GM20000 (cell line): ENCODE data around the gene DAP3.
"Not testable (repeated sequence)": the region's sequence is repeated elsewhere in the genome, so short reads cannot be mapped to it uniquely, and the experiment has no call there.

ENCODE experiments used
- DNase-seq: peaks from one replicate; pipeline ENCODE4 v3.0.0; 2012; ENCODE audit warnings: low spot score
- TF ChIP-seq, protein P1 (sequence below): IDR thresholded peaks from 2 replicates; pipeline ENCODE4 v1.5.1; 2012; ENCODE audit warnings: mild to moderate bottlenecking, control low read depth; ENCODE audit errors: extremely low read depth, missing control alignments

Gene DAP3

DNA sequence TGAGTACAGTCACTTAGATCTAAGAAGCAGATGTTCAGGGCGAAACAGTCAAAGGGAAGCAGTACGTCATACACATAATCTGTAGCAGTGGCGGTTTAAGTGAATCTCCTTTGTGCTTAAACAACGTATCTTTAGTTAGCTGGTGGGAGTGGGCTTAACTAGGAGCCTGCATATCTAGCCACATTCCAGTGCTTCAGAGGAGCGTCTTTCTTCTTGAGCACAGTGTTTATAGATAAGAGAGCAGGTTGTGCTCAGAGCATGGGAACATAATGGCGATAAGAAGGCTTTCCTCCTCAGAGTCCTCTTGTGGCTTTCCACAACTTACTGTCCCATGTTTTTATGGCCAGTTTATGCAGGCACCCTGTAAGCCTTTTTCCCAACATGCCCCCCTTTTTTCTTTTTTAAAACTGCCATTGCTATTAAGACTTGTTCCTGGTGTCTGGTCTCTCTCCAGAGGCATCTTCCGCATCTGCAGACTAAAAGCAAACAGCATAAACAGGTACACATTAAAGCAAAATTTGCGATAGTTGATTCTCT, 3.2 kb downstream of the DAP3 start:
- DNase-seq, result no peak
- TF ChIP-seq, protein P1, sequence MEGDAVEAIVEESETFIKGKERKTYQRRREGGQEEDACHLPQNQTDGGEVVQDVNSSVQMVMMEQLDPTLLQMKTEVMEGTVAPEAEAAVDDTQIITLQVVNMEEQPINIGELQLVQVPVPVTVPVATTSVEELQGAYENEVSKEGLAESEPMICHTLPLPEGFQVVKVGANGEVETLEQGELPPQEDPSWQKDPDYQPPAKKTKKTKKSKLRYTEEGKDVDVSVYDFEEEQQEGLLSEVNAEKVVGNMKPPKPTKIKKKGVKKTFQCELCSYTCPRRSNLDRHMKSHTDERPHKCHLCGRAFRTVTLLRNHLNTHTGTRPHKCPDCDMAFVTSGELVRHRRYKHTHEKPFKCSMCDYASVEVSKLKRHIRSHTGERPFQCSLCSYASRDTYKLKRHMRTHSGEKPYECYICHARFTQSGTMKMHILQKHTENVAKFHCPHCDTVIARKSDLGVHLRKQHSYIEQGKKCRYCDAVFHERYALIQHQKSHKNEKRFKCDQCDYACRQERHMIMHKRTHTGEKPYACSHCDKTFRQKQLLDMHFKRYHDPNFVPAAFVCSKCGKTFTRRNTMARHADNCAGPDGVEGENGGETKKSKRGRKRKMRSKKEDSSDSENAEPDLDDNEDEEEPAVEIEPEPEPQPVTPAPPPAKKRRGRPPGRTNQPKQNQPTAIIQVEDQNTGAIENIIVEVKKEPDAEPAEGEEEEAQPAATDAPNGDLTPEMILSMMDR, result no peak

DNA sequence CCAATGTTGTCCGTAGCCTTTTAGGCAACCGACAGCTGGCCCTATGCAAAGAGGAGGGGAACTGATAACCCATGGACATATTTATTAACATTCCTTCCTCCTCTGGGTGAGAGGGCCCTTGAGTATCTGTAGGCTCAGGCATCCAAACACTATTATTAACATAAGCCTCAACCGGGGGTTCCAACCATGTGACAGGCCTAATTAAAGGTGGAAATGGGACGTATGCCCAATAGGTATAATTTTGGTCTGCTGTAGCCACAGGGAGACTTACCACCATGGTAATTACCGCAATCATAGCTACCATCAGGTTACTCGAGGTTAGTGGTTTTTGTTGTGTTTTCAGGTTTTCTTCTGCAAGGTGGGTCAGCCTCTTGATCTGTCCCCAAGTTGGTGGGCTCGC, 5.3 kb downstream of the DAP3 start:
- TF ChIP-seq, protein P1, result no peak

DNA sequence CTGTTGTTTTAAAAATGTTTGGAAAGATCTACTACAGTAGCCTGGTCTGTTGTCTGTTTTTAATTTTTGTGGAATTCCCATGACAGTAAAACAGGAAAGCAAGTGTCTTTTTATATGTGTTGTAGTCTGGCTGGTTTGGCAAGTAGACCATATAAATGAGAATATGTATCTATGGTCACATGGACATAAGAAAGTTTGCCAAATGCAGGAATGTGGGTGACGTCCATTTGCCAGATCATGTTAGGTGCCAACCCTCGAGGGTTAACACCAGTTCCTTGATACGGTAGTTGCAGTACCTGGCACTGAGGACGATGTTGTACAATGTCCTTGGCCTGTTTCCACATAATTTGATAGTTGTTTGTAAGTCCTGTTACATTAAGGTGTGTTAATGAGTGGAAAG, 6.2 kb downstream of the DAP3 start:
- no peak for DNase-seq
- TF ChIP-seq, protein P1, result no peak

More for the DNA sequence above, 5.3 kb downstream of the DAP3 start:
- DNase-seq, result no peak

DNA sequence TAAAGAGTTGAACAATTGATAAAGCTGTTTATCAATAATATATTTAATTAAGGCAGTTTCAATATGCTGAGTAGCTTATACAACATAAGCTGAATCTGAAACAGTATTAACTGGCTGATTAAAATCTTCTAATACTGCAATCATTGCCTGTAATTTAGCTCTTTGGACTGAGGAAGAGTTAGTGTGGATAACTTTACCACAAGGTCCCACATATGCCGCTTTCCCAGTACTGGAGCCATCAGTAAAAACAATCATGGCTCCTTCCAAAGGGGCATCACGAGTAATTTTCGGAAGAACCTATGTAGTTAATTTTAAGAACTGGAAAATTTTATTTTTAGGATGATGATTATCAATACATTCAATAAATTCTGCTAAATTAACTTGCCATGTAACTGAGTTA, 6.7 kb downstream of the DAP3 start:
- DNase-seq, result no peak
- TF ChIP-seq, protein P1, result no peak

DNA sequence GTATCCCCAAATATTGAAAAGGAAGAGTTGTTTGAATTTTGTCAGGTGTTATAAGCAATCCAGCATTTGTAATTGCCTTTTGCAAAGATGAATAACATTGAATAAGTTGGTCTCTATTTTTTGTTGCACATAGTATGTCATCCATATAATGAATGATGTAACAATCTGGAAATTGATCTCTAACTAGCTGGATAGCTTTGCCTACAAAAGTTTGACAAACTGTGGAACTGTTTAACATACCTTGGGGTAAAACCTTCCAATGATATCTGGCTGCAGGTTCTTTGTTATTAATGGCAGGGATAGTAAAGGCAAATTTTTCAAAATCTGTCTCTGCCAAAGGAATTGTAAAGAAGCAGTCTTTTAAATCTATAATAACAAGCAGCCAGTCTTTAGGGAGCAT, 7.6 kb downstream of the DAP3 start:
- TF ChIP-seq, protein P1, result no peak
- no peak for DNase-seq

DNA sequence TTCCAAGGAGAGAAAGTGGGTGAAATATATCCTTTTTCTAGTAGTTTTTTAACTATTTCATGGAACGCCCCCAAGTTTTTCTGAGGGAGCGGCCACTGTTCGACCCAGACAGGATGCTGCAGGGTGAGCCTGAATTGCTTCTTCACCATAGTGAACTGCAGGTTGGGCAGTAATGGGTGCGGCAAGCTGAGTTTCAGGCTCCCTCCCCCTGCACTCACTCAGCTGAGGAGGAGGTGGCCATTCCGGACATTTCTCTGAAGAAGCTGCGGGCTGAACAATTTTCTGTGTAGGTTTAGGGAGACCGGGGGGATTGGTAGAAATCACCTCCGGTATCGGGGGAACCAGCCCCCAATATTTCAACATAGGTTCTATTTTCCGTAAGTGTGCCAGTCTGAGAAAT, 8.2 kb downstream of the DAP3 start:
- TF ChIP-seq, protein P1, result no peak
- DNase-seq, result no peak

DNA sequence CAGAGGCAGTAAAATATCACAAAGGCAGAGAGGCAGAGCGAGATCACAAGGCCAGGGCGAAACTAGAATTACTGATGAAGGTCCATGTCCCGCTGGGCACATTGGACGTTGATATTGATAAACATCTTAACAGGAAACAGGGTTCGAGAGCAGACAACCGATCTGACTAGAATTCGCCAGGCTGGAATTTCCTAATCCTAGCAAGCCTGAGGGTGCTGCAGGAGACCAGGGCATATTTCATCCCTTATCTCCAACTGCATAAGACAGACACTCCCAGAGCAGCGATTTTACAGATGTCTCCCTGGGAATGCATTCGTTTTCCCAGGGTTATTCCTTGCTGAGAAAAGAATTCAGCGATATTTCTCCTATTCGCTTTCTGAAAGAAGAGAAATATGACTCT, 8.7 kb downstream of the DAP3 start:
- DNase-seq, result not testable (repeated sequence)

DNA sequence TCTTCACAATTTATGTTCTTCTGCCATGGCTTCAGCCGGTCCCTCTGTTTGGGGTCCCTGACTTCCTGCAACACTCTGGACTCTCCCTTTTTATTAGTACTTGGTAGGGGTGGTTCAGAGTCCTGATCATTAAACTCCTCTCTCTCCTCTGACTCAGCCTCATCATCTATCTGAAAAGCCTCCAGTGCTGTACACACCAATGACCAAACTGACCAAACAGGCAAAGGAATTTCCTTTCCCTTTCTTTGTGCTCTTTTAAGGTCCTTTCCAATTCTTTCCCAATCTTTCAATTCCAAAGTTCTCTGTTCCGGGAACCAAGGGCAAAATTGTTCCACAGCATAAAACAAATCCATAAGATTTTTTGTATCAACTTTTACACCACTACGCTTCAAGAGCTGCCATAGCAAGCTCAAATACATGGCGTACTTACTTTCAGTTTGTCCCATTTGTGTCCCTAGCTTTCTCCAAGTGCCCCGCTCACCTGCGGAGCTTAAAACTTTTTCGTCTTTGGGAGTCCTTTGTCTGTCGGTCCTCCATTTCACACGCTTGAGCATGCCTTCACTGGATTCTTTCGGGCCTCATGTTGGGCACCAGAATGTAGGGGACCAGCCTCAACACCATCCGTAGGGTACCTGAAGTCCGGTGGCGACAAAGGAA, 9.6 kb downstream of the DAP3 start:
- TF ChIP-seq, protein P1, result no peak
- DNase-seq, result no peak

DNA sequence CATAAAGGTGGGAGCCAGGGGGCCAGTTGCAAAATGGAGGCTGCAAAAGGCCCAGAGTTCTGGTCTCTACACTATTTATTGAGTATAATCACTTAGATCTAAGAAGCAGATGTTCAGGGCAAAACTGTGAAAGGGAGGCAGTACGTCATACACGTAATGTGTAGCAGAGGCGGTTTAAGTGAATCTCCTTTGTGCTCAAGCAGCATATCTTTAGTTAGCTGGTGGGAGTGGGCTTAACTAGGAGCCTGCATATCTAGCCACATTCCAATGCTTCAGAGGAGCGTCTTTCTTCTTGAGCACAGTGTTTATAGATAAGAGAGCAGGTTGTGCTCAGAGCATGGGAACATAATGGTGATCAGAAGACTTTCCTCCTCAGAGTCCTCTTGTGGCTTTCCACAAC, 10.2 kb downstream of the DAP3 start:
- DNase-seq, result not testable (repeated sequence)

DNA sequence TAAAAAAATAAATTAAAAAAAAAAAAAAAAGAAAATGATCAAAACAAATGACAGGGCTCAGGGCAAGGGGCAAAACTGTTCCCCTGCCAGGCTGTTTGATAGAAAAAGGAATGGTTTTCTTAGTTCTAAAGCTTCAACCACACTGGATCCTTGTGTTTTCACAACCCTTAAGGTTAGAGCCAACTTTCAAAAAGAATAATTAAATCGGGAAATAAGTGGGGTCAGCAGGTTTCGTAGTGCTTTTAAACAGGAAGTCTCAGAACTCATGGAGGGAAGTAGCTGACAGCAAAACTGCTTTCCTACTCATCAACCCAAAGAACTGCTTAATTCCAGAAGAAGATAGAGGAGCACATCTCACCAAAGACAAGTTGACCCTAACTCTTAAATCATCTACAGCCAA, 12.8 kb downstream of the DAP3 start:
- not testable (repeated sequence) for DNase-seq
